Measurements from ENCODE around the gene TRIM41. TPM values are rescaled to one million over a fixed set of nuclear protein-coding genes. Genes with fewer than 3 reads are reported as not detected.
A peak's percentile ranks its signal among the peaks of the same experiment; 100 is the strongest.

TRIM41 gene
- total and polyA plus RNA-seq, 2 of the 13 experiments (the other 11 are each of a cell fraction or from before 2014, with no cell fraction given), result 10.2 to 16.7 TPM

GRCh38 chr5:181260720-181261319 is 37.7 kb downstream of the TRIM41 start, which contains the start of gene TRIM52 (continued):
- TF ChIP-seq, protein P1, sequence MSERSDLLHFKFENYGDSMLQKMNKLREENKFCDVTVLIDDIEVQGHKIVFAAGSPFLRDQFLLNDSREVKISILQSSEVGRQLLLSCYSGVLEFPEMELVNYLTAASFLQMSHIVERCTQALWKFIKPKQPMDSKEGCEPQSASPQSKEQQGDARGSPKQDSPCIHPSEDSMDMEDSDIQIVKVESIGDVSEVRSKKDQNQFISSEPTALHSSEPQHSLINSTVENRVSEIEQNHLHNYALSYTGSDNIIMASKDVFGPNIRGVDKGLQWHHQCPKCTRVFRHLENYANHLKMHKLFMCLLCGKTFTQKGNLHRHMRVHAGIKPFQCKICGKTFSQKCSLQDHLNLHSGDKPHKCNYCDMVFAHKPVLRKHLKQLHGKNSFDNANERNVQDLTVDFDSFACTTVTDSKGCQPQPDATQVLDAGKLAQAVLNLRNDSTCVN (CRISPR knock-in tag; IDR thresholded peaks at IDR 0.05; ENCODE audit: borderline replicate concordance), result peak; percentile 83; the same call in 1 of the 2 replicates
- TF ChIP-seq ATM (IDR thresholded peaks at IDR 0.05; ENCODE audit: borderline replicate concordance) (no peak), KDM4B (CRISPR knock-in tag; IDR thresholded peaks at IDR 0.05) (no peak), ZNF33A (CRISPR knock-in tag; IDR thresholded peaks at IDR 0.05; ENCODE audit: borderline replicate concordance) (peak; percentile 5; the same call in 1 of the 2 replicates), PCBP1 (IDR thresholded peaks at IDR 0.05; ENCODE audit: borderline replicate concordance, low read depth, low read length) (no peak), ATF7-NPFF (CRISPR knock-in tag; IDR thresholded peaks at IDR 0.05; ENCODE audit: low read depth) (no peak), TFDP2 (CRISPR knock-in tag; IDR thresholded peaks at IDR 0.05) (peak; percentile 64), ZNF468 (CRISPR knock-in tag; IDR thresholded peaks at IDR 0.05) (no peak), REPIN1 (CRISPR knock-in tag; IDR thresholded peaks at IDR 0.05; ENCODE audit: borderline replicate concordance, low read depth) (peak; percentile 49; the same call in 1 of the 2 replicates), CBX5 (CRISPR knock-in tag; IDR thresholded peaks at IDR 0.05; ENCODE audit: borderline replicate concordance) (0 out of 2 replicates have a peak, but pooled peaks have one; percentile 42), JARID2 (CRISPR knock-in tag; IDR thresholded peaks at IDR 0.05; ENCODE audit: insufficient replicate concordance) (no peak), TCF7 (IDR thresholded peaks at IDR 0.05; ENCODE audit: low read depth) (peak; percentile 42; the same call in 1 of the 2 replicates), ZNF678 (CRISPR knock-in tag; IDR thresholded peaks at IDR 0.05) (no peak), ZNF784 (CRISPR knock-in tag; IDR thresholded peaks at IDR 0.05; ENCODE audit: borderline replicate concordance) (no peak), ZNF552 (CRISPR knock-in tag; IDR thresholded peaks at IDR 0.05; ENCODE audit: borderline replicate concordance) (peak; percentile 85), MED8 (CRISPR knock-in tag; IDR thresholded peaks at IDR 0.05; ENCODE audit: insufficient replicate concordance) (peak; percentile 42), GATAD1 (CRISPR knock-in tag; IDR thresholded peaks at IDR 0.05) (peak; percentile 96), MAFF (IDR thresholded peaks at IDR 0.05; ENCODE audit: low read depth, low read length) (no peak), PITX1 (CRISPR knock-in tag; IDR thresholded peaks at IDR 0.05) (no peak), ZNF558 (CRISPR knock-in tag; IDR thresholded peaks at IDR 0.05; ENCODE audit: borderline replicate concordance) (no peak), JUND (CRISPR knock-in tag; IDR thresholded peaks at IDR 0.05) (no peak), ZC3H13 (CRISPR knock-in tag; IDR thresholded peaks at IDR 0.05) (peak; percentile 93; the same call in 1 of the 2 replicates), SP140L (CRISPR knock-in tag; IDR thresholded peaks at IDR 0.05; ENCODE audit: borderline replicate concordance) (no peak; the same call in 1 of the 2 replicates)
- TF ChIP-seq, protein P2, sequence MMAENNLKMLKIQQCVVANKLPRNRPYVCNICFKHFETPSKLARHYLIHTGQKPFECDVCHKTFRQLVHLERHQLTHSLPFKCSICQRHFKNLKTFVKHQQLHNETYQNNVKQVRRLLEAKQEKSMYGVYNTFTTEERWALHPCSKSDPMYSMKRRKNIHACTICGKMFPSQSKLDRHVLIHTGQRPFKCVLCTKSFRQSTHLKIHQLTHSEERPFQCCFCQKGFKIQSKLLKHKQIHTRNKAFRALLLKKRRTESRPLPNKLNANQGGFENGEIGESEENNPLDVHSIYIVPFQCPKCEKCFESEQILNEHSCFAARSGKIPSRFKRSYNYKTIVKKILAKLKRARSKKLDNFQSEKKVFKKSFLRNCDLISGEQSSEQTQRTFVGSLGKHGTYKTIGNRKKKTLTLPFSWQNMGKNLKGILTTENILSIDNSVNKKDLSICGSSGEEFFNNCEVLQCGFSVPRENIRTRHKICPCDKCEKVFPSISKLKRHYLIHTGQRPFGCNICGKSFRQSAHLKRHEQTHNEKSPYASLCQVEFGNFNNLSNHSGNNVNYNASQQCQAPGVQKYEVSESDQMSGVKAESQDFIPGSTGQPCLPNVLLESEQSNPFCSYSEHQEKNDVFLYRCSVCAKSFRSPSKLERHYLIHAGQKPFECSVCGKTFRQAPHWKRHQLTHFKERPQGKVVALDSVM (CRISPR knock-in tag; IDR thresholded peaks at IDR 0.05), result no peak
